ENCODE data around the gene STK17A.

DNA sequence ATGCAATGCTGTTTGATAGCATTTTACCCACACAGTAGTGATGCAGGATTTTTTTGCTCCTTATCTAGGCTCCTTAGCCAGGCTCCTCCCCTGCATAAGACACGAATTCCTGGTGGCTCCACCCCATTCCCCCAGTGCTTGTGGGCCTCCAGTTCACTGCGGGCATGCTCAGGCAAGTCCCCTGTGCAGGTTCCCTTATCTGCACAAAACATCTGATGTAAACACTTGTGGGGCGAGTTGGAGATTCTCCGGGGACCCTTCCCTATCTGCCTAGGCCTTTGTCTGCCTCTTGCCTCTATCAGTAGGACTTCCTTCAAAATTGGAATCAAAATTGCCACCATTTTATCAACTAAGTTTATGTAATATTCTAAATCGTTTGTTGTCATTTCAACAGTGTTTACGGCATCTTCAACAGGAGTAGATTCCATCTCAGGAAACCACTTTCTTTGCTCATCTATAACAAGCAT, 5.4 kb upstream of the STK17A start:
- no peak for TF ChIP-seq POLR2A (IDR thresholded peaks at IDR 0.05)
- TF ChIP-seq, protein P1, sequence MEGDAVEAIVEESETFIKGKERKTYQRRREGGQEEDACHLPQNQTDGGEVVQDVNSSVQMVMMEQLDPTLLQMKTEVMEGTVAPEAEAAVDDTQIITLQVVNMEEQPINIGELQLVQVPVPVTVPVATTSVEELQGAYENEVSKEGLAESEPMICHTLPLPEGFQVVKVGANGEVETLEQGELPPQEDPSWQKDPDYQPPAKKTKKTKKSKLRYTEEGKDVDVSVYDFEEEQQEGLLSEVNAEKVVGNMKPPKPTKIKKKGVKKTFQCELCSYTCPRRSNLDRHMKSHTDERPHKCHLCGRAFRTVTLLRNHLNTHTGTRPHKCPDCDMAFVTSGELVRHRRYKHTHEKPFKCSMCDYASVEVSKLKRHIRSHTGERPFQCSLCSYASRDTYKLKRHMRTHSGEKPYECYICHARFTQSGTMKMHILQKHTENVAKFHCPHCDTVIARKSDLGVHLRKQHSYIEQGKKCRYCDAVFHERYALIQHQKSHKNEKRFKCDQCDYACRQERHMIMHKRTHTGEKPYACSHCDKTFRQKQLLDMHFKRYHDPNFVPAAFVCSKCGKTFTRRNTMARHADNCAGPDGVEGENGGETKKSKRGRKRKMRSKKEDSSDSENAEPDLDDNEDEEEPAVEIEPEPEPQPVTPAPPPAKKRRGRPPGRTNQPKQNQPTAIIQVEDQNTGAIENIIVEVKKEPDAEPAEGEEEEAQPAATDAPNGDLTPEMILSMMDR (IDR thresholded peaks at IDR 0.05), result no peak
